Sigmoid colon (tissue), 4 donors: Measurements from ENCODE around the gene GNAI2.

Source experiments
- CTCF ChIP-seq, 4 experiments: fragments of 450-650 bp in 3 of 4; fragments of 200-600 bp in 1 of 4; IDR thresholded peaks; one replicate each; pipeline ENCODE4 v1.5.1; 2016 to 2019; ENCODE audit warnings: antibody characterized with exemption in 4 of 4, mild to moderate bottlenecking in 3 of 4, moderate library complexity in 2 of 4
- EP300 ChIP-seq, 4 donors: sonication (generic); formaldehyde crosslinking; IDR thresholded peaks; one replicate each; pipeline ENCODE4 v1.6.1; 2017; ENCODE audit warnings: antibody characterized with exemption in 4 of 4
- POLR2A ChIP-seq, 2 donors: fragments of 450-650 bp; IDR thresholded peaks; one replicate each; pipeline ENCODE4 v1.6.1; 2016; ENCODE audit warnings: antibody characterized with exemption in 2 of 2, mild to moderate bottlenecking in 2 of 2, moderate library complexity in 2 of 2
- POLR2AphosphoS5 ChIP-seq, 4 donors: sonication (generic); formaldehyde crosslinking; IDR thresholded peaks; one replicate each; pipeline ENCODE4 v1.6.1; 2017; ENCODE audit warnings: antibody characterized with exemption in 4 of 4

- TF ChIP-seq CTCF (IDR thresholded peaks at IDR 0.05) (no peak), POLR2A (IDR thresholded peaks at IDR 0.05) (no peak), EP300 (IDR thresholded peaks at IDR 0.05) (no peak), POLR2AphosphoS5 (IDR thresholded peaks at IDR 0.05) (no peak)
Measured at GRCh38 chr3:50193746-50194127, 42.3 kb upstream of the GNAI2 start.
